NK-92 treated with Interleukin-12 subunit alpha and Interleukin-12 subunit beta, amount 100 ng/mL, for 24 hours (cell line): Measurements from ENCODE around the gene ABCC4.

Source experiments
- DNase-seq: peaks from one replicate; lab custom pipeline; 2025; lab: John Stamatoyannopoulos, UW

ABCC4 gene

DNA sequence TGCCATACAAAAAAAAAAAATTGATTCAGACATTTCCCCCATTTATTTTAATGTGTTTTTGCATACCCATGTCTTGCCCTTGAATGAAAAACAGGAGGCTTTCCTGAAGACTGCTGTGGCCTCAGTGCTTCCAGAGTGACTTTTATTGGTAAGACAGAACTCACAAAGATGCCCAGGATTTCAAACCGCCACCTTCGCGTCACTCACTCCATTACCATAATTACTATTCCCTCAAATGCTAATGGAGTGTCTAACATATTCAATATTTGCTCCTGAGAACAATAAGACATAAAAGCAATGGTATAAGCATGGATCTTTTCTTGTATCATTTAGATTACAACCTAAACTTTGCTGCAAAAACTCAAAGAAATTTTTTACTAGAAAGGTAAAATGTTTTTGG lies 306.7 kb downstream of the ABCC4 start:
- no peak for DNase-seq

DNA sequence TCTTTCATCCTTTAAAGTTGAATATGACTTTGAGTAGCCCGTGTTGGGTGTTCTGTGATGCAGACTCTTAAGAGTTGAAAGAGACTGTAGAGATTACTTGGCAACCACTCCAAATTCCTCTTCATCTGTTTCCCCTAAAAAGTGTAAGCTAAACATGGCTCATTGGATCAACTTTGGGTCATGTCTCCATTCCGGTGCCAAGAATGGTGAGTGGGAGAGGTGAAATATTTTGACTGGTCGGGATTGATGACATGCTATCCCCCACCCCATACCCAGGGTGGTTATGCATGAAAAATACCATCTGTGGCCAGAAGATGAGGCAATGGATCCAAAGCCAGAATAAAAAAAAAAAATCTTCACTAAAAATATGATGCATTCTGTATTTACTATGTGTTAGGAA lies 307.6 kb downstream of the ABCC4 start:
- no peak for DNase-seq

DNA sequence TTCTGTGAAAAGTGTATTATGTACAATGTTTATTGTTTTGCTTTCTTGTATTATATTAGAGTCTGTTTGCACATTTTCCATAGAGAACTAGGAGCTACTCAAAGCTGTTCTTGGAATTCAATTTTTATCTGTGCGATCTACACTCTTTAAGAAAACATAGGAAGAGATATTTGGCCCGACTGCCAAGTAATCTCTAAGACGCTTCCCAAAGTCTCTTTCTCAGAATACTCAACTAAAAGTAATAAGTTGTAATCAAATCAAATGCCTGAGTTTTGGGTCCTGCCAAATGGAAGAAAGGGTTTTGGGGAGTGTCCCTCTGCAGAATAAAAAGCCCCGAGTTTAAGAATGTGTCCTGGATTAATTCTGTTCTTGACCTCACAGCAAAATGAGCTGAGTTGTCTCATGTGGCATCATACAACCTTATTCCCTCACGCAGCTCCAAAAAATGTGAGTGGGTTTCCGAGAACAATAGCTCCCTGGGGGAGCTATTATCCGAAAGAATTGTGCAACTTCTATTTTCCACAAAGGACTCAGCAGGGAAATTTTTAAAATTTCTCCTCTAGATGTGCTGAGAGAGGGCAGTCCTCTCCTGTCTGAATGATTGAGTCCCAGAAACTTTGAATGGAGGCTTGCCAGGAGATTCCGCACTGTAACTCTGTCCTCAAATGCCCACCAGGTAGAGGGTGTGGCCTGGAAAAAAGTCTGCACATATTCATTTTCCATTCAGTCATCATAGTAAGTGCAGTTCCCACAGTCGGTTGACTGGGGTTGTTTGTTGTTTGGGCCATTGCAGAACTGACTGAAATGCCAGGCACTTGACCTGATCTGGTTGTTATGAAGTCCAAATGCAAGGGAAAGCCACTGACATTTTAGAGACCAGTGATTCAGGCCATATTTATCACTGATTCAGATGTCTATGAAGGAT lies 309.0 kb downstream of the ABCC4 start:
- DNase-seq: no peak

DNA sequence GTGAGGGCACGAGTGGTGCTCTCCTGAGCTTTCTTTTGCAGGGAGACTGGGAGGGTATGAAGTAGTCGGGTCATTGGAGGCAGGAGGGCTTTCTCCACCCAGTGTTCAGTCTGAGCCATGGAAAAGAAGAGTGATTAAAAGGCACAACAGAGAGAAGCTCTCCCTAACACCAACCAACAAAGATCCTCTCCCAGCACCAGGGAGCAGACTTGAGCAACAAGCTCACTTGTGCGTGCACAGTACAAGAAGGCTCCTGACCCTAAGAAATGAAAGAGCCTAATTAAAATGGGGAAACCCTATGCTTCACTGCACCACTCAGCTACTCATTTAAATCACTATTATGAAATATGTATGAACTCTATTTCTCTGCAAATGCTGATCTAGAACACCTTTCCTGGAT lies 312.6 kb downstream of the ABCC4 start:
- no peak for DNase-seq

DNA sequence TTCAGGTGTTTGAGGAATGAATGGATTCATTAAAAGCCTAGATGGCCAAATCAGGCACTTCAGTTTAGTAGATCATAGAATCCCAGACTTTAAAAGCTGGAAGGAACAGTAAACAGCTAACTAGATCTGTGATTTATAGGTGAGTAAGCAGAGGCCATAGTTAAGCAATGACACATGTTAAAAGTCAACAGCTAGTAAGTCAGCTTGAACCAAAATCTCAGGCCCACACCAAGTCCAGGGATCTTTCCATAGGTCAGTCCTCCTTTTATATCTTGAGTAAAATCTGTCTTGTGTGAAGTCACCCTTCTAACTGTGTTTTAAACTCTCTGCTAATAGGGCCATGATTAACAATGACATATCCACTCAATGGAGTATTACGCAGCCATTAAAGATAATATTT lies 313.4 kb downstream of the ABCC4 start:
- DNase-seq: no peak

DNA sequence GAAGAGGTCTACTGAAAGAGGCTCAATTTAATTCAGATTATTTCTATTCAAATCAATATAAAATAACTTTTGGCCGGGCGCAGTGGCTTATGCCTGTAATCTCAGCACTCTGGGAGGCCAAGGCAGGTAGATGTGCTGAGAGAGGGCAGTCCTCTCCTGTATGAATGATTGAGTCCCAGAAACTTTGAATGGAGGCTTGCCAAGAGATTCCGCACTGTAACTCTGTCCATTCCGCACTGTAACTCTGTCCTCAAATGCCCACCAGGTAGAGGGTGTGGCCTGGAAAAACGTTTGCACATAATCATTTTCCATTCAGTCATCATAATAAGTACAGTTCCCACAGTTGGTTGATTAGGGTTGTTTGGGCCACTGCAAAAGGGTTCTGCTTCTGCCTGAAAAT lies 314.2 kb downstream of the ABCC4 start:
- no peak for DNase-seq

DNA sequence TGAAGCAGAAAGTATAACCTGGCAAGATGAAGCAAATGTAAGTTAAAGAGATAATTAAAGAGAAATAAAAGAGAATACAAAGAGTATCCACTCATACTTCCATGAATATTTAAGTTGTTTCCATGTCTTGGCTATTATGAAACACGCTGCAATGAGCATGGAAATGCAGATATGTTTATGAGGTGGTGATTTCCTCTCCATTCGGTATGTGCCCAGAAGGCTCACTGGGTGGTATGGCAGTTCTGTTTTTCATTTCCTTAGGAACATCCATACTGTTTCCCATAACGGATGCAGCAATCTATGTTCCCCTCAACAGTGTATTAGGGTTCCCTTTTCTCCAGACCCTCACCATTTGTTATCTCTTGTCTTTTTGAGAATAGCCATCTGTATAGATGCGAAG lies 316.3 kb downstream of the ABCC4 start:
- DNase-seq: no peak

DNA sequence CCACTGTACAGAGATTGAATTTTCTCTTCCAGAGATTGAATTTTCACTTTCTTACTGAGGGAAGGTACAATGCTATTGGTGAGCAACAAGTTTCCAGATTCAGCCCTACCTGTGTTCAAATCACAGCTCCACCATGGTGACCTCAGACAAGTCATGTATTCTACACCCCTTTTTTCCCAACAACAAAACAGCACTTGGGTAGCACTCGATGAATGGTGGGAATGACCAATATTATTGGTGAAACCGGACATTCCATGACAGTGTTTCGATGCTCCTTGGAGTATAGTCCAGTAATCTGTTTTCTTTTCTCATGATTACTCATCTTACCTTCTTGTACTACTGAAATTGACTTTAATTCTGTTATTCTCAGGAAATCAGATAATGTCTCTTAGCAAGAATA lies 322.7 kb downstream of the ABCC4 start:
- DNase-seq: no peak

DNA sequence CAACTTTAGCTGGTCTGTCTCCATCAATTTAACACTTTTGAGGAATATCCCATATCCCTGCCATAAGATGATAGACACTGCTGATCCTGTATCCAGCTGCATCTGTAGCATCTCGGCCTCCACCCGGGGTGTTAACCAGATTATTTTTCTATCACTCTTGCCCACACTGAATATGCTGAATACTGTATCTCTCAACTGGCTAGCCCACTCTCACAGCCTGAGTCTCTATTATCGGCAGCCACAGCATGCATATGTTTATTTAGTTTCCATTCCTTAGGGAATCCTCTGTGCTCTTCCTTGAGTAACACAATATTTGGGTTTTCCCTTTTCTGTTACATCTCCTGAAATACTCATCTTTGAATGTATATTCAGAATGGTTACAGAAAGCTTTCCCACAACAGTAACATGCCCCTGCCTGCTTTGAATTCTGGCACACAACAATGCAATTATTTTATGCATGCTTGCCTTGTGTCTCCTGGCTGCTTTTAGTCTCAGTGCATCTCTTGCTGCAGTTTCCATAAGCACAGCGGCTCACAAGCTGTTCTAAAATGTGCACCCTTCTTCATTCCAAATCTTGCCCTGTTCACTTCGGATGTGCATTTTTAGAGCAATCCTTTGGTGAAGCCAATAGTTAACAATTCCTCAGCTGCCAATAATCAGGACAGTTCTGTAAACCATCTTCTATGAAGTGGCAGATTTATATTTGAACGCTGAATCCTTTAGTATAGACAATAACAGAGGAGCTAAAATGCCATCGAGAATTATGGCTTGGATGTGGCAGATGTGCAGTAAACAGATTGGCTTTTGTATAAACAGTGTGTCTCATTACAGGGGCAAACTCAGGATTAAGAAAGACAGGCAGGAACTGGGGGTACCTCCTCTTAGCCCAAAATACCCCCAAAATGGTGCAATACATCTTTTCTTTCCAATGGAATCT lies 327.0 kb downstream of the ABCC4 start:
- DNase-seq: no peak

DNA sequence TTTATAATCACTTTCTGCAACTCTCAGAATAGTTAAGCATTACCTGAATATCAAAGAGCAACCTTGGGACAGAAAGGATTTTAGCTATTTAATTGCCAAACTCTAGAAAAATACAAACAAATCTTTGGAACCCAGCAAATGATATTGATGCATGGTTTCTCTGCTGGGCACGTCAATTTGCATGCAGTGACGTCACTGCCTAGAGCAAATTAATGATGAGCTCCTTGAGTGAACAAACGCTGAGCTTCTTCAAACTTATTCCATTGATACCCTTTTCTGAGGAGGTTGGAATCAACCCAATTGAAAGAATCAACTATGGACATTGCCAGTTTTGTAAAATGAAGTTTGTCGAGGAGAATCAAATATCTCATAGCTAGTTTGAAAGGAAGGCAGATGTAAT lies 329.0 kb downstream of the ABCC4 start:
- no peak for DNase-seq
